DMS 273 treated with DMSO at 0.1 percent for 48 hours (cell line): Measurements from ENCODE around the gene LRP1.

Source experiments
- DNase-seq: peaks from one replicate; lab custom pipeline; 2025; lab: John Stamatoyannopoulos, UW

The LRP1 gene

DNA sequence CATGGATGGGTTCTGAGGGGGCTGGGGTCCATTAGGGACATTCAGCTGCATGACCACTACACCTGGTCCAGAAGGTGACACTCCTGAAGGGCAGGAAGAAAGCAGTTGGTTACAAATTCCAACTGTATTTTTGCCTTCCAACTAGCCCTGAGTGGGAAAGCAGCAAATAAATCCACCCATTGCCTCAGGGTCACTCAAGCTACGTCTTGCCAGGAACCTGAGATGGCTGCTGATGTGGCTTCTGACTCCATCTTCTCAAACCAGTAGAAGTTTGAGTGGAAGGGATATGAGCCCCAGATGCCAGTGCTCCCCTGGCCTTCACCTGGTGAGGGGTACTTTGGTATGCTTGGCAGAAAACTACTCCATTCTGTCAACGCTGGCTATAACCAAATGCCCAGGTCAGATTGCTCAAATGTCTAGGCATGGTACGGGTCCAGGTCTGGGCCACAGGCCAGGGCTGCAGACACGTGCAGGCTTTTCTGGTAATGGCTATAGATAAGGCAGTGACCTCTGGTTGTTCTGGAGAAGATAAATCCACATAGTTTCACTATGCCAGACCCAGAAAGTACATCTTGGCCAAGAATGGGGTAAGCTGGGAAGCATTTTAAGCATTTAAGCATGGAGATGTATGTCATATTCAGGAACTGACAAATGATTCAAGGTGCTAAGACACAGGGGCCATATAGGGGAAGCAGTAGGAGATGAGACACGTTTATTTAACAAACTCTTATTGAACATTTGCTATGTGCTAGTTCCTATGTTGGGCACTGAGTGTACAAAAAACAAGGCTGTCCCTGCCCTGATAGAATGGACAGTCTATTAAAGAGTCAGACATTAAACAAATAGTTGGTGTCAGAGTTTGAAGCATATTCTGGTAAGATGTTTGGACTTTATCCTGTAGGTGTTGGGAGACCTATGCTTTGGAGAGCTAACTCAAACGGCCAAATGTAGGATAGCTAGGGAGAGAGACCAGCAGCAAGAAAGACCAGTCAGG lies 131.0 kb downstream of the LRP1 start:
- no peak for DNase-seq

DNA sequence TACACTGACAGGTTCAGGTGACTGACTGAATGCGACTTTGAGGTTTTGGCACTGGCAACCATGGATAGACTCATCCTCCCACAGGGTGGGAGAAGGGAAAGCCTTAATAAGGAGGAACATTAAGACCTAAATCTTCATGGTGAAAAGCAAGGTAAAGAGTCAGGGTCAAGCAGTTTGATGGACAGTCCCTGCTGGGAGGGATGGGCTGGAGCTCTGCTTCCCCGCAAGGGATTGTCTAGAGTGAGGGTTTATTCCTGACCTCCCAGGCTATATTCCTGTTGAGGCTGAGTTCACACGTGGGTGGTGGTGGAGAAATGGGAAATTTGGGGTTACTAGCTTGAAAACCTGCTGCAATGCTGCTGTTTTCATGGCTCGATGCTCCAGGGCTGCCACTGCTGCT lies 132.1 kb downstream of the LRP1 start:
- DNase-seq = no peak

DNA sequence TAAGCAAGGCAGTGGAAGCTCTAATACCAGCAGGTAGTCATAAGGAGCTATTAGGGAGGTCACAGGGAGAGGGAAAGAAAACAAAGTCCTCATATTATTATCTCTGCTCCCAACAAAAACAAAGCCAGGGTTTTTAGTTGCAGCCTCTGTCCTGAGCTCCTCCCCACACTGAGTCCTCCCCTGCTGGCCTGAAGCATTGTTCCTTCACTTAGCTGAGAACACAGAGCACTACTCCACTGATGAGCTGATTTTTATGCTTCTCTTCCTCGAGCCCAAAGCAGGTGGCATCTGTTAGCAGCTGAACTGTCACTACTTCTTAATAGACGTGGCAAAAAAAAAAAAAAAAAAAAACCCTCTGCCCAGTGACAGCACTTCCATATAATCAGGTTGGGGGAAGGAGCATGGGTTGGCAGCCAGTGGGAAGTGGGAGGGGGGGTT lies 133.2 kb downstream of the LRP1 start:
- no peak for DNase-seq

DNA sequence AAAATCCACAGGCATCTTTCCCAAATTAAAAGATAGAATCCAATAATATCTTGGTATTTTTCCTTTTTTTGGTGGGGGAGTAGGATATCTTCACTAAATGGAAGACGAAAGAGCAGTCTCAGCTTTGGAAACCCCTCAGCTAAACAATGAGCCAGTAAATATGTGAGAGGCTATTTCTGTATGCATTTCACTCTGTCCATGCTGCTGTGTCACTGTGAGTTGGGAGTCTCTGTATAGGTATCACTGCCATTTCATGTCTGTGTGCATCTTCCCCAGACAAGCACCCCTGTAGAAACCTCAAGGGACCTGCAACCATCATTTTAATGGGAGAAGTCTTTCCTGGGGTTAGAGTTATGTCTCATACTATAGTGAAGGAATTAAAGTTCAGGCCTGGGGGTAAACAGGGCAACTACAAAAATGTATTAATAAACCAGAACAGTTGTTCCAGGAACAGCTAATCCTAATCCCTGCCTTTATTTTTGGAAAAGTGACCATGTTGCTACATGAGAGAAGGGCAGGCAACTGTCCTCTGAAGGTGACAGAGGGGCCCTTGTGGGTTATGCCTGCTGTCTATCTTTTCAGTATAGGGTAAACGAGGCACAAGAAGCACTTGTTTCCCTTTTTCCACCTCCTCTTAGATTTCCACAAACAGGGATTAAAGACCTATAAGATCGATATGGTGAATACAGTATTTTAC lies 134.0 kb downstream of the LRP1 start:
- no peak for DNase-seq
